ENCODE measurements around the gene TUBGCP2. TPM values are rescaled to one million over a fixed set of nuclear protein-coding genes. Genes with fewer than 3 reads are reported as not detected.

Gene TUBGCP2
- total and polyA plus RNA-seq, 9 of the 15 experiments (the other 6 are each of a cell fraction or from before 2014, with no cell fraction given) = 4.3 to 56.6 (median 28.4) TPM

DNA sequence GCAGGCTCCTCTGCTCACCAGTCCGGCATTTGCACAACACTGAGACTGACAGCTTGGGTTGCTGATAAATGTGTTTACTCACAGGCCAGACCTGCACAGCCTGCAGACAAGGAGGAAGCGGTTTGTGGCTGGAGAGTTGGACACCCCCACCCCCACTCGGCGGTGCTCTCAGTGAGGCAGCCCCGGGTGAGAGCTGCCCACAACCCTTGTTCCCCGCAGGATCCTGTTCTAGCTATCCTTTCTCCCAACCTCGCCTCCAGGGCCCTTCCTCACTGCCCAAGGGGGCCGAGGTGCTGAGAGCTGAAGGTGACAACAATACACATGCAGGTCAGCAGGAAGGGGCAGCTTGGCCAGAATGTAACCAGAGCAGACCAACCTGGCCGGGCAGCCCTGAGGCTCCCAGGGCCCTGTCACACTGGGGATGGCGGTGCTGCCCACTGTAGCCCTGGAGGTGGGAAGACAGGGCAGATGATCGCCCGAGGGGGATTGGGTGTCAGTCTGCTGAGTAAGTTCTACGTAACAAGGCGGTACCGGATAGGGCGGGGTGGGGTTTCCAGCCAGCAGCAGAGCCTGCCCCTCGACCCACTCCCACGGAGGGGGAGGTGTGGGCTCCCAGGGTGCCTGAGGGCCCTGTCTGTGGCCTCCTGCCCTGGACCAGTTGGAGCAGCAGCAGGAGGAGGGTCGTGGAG lies 30.0 kb downstream of the TUBGCP2 start (continued):
- TF ChIP-seq, protein P1, sequence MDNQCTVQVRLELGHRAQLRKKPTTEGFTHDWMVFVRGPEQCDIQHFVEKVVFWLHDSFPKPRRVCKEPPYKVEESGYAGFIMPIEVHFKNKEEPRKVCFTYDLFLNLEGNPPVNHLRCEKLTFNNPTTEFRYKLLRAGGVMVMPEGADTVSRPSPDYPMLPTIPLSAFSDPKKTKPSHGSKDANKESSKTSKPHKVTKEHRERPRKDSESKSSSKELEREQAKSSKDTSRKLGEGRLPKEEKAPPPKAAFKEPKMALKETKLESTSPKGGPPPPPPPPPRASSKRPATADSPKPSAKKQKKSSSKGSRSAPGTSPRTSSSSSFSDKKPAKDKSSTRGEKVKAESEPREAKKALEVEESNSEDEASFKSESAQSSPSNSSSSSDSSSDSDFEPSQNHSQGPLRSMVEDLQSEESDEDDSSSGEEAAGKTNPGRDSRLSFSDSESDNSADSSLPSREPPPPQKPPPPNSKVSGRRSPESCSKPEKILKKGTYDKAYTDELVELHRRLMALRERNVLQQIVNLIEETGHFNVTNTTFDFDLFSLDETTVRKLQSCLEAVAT (IDR thresholded peaks at IDR 0.05) = no peak
- no peak for TF ChIP-seq HNRNPL (IDR thresholded peaks at IDR 0.05; ENCODE audit: low read depth, low read length)
- no peak for TF ChIP-seq ZNF551 (CRISPR knock-in tag; IDR thresholded peaks at IDR 0.05)
- TF ChIP-seq TAF9B (IDR thresholded peaks at IDR 0.05; ENCODE audit: partially characterized antibody) = no peak
- TF ChIP-seq STAG1 (CRISPR knock-in tag; IDR thresholded peaks at IDR 0.05; ENCODE audit: borderline replicate concordance) = no peak
- peak; percentile 65 for TF ChIP-seq ETV1 (tag; conservative IDR thresholded peaks at IDR 0.05; ENCODE audit: low read depth)
- TF ChIP-seq, protein P2, sequence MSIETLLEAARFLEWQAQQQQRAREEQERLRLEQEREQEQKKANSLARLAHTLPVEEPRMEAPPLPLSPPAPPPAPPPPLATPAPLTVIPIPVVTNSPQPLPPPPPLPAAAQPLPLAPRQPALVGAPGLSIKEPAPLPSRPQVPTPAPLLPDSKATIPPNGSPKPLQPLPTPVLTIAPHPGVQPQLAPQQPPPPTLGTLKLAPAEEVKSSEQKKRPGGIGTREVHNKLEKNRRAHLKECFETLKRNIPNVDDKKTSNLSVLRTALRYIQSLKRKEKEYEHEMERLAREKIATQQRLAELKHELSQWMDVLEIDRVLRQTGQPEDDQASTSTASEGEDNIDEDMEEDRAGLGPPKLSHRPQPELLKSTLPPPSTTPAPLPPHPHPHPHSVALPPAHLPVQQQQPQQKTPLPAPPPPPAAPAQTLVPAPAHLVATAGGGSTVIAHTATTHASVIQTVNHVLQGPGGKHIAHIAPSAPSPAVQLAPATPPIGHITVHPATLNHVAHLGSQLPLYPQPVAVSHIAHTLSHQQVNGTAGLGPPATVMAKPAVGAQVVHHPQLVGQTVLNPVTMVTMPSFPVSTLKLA (conservative IDR thresholded peaks at IDR 0.05) = peak; percentile 37 to 61; a peak in 1 of 4 replicates
- TF ChIP-seq, protein P3, sequence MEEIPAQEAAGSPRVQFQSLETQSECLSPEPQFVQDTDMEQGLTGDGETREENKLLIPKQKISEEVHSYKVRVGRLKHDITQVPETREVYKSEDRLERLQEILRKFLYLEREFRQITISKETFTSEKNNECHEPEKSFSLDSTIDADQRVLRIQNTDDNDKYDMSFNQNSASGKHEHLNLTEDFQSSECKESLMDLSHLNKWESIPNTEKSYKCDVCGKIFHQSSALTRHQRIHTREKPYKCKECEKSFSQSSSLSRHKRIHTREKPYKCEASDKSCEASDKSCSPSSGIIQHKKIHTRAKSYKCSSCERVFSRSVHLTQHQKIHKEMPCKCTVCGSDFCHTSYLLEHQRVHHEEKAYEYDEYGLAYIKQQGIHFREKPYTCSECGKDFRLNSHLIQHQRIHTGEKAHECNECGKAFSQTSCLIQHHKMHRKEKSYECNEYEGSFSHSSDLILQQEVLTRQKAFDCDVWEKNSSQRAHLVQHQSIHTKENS (CRISPR knock-in tag; IDR thresholded peaks at IDR 0.05) = no peak
- no peak for TF ChIP-seq HSF4 (CRISPR knock-in tag; IDR thresholded peaks at IDR 0.05; ENCODE audit: borderline replicate concordance)
- TF ChIP-seq MAZ (CRISPR knock-in tag; conservative IDR thresholded peaks at IDR 0.05 in 1 of 2, IDR thresholded peaks at IDR 0.05 in 1 of 2) = peak; percentile 52 to 70; a peak in 3 of 4 replicates
- no peak for TF ChIP-seq HNRNPK (IDR thresholded peaks at IDR 0.05; ENCODE audit: low read depth, low read length, poor library complexity, severe bottlenecking)
- TF ChIP-seq ZNF175 (CRISPR knock-in tag; IDR thresholded peaks at IDR 0.05; ENCODE audit: low read depth) = peak; percentile 42; the same call in 1 of the 2 replicates
- TF ChIP-seq, protein P4, sequence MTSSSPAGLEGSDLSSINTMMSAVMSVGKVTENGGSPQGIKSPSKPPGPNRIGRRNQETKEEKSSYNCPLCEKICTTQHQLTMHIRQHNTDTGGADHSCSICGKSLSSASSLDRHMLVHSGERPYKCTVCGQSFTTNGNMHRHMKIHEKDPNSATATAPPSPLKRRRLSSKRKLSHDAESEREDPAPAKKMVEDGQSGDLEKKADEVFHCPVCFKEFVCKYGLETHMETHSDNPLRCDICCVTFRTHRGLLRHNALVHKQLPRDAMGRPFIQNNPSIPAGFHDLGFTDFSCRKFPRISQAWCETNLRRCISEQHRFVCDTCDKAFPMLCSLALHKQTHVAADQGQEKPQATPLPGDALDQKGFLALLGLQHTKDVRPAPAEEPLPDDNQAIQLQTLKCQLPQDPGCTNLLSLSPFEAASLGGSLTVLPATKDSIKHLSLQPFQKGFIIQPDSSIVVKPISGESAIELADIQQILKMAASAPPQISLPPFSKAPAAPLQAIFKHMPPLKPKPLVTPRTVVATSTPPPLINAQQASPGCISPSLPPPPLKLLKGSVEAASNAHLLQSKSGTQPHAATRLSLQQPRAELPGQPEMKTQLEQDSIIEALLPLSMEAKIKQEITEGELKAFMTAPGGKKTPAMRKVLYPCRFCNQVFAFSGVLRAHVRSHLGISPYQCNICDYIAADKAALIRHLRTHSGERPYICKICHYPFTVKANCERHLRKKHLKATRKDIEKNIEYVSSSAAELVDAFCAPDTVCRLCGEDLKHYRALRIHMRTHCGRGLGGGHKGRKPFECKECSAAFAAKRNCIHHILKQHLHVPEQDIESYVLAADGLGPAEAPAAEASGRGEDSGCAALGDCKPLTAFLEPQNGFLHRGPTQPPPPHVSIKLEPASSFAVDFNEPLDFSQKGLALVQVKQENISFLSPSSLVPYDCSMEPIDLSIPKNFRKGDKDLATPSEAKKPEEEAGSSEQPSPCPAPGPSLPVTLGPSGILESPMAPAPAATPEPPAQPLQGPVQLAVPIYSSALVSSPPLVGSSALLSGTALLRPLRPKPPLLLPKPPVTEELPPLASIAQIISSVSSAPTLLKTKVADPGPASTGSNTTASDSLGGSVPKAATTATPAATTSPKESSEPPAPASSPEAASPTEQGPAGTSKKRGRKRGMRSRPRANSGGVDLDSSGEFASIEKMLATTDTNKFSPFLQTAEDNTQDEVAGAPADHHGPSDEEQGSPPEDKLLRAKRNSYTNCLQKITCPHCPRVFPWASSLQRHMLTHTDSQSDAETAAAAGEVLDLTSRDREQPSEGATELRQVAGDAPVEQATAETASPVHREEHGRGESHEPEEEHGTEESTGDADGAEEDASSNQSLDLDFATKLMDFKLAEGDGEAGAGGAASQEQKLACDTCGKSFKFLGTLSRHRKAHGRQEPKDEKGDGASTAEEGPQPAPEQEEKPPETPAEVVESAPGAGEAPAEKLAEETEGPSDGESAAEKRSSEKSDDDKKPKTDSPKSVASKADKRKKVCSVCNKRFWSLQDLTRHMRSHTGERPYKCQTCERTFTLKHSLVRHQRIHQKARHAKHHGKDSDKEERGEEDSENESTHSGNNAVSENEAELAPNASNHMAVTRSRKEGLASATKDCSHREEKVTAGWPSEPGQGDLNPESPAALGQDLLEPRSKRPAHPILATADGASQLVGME (CRISPR knock-in tag; IDR thresholded peaks at IDR 0.05) = no peak; the same call in 1 of the 2 replicates
- no peak for TF ChIP-seq ZEB2 (IDR thresholded peaks at IDR 0.05)
- no peak for TF ChIP-seq BRD4 (IDR thresholded peaks at IDR 0.05)
- TF ChIP-seq HNRNPUL1 (IDR thresholded peaks at IDR 0.05; ENCODE audit: low read length) = no peak
- no peak for TF ChIP-seq CHD4 (IDR thresholded peaks at IDR 0.05; ENCODE audit: insufficient read depth, insufficient replicate concordance, low read depth, low read length, poor library complexity, severe bottlenecking)
